WI38 (cell line): Measurements from ENCODE around the gene HAUS3.
"Not testable (repeated sequence)": the region's sequence is repeated elsewhere in the genome, so short reads cannot be mapped to it uniquely, and the experiment has no call there.

Experiments
- H3K4me3 ChIP-seq: 2 replicates; pipeline ENCODE4 v1.5.1; 2011; ENCODE audit warnings: low read depth, mild to moderate bottlenecking, control low read depth, low read length
- TF ChIP-seq, protein P1 (sequence below): IDR thresholded peaks from 2 replicates; pipeline ENCODE4 v1.5.1; 2012; ENCODE audit warnings: low read depth, mild to moderate bottlenecking, control low read depth, low read length

The HAUS3 gene

GRCh38 chr4:2236944-2237666 is 4.8 kb downstream of the HAUS3 start:
- TF ChIP-seq, protein P1, sequence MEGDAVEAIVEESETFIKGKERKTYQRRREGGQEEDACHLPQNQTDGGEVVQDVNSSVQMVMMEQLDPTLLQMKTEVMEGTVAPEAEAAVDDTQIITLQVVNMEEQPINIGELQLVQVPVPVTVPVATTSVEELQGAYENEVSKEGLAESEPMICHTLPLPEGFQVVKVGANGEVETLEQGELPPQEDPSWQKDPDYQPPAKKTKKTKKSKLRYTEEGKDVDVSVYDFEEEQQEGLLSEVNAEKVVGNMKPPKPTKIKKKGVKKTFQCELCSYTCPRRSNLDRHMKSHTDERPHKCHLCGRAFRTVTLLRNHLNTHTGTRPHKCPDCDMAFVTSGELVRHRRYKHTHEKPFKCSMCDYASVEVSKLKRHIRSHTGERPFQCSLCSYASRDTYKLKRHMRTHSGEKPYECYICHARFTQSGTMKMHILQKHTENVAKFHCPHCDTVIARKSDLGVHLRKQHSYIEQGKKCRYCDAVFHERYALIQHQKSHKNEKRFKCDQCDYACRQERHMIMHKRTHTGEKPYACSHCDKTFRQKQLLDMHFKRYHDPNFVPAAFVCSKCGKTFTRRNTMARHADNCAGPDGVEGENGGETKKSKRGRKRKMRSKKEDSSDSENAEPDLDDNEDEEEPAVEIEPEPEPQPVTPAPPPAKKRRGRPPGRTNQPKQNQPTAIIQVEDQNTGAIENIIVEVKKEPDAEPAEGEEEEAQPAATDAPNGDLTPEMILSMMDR = no peak

GRCh38 chr4:2231082-2231481 is 10.8 kb downstream of the HAUS3 start:
- no peak overlapping the region for H3K4me3 ChIP-seq
- TF ChIP-seq, protein P1 = no peak

More at GRCh38 chr4:2236944-2237666, 4.8 kb downstream of the HAUS3 start:
- no peak overlapping the region for H3K4me3 ChIP-seq

DNA sequence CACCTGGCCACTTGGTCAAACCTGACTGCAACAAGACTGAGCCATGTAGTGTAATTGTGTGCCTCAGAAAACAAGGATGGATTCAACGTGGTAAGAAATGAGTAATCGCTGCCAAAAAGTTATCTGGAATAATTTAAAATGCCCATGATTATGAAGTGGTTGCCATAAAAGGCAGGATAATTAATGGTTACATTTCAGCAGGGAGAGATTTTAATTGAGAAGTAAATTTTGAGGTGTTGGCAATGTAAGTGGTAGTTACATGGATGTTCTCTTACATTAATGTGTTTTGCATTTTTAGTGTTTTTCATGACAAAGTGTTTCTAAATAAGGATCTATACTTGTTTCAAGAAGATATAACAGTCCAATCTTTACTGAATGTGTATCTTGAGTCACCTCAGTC is 15.7 kb downstream of the HAUS3 start:
- no peak overlapping the region for H3K4me3 ChIP-seq
- TF ChIP-seq, protein P1 = no peak

GRCh38 chr4:2222838-2223237 is 19.1 kb downstream of the HAUS3 start:
- H3K4me3 ChIP-seq = no peak overlapping the region
- TF ChIP-seq, protein P1 = no peak

- not testable (repeated sequence) for H3K4me3 ChIP-seq
These were observed 20.5 kb downstream of the HAUS3 start for GRCh38 chr4:2221378-2221777.

DNA sequence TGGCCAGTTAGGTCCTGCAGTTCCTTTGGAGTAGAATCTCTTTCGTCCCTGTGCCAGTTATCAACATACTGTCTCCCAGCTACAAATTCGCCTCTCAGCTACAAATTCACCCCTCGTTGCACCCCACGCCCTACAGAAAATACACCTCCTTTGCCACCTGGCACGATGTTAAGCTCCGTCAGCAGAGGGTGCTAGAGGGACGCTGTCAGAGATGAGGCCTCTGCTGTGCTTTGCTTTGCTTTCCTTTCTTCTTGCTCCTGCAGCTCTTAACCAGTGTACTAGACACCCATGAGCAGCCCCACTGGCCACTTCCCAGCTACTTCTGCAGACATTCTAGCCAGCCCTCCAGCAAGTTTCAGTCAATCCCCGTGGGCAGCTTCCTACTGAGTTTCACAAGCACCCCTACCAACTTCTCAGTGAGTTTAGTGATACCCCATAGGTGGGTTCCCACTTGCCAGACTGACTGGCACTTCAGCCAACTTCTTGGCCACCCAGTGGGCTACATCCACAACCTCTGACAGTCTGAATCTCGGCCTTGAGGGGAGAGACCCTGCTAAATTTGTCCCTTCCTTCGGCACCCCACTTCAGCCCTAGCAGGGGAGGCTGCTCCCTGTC is 21.8 kb downstream of the HAUS3 start:
- TF ChIP-seq, protein P1 = peak; percentile 88
- H3K4me3 ChIP-seq = no peak overlapping the region

DNA sequence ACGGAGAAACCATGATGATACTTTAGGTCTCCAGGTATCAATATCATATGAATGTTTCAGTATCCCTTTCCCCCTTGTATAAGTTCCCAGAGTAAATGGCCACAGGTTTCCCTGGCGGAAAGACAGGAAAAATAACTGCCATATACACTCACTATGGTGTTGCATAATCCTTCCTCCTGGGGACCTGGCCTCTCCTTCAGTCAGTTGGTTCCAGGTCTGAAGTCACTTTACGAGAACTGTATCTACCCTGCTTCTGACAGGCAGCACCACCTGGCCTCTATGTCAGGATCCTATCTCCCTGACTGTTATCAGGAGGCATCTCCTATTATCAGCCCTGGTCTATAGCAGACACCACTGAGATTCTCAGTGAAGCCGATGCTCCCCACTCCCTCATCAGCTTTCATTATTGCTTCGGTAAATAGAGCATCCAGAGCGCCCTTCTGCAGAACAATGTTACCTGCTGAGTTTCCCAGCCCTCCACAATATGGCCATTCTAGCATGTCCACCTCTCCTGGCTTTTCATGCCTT is 22.6 kb downstream of the HAUS3 start:
- no peak overlapping the region for H3K4me3 ChIP-seq
- TF ChIP-seq, protein P1 = no peak
